Sigmoid colon (tissue), 4 donors: ENCODE measurements around the gene NR2C1.

Experiments used
- CTCF ChIP-seq, 4 experiments: fragments of 450-650 bp in 3 of 4; fragments of 200-600 bp in 1 of 4; IDR thresholded peaks; one replicate each; pipeline ENCODE4 v1.5.1; 2016 to 2019; ENCODE audit warnings: antibody characterized with exemption in 4 of 4, mild to moderate bottlenecking in 3 of 4, moderate library complexity in 2 of 4
- POLR2A ChIP-seq, 2 donors: fragments of 450-650 bp; IDR thresholded peaks; one replicate each; pipeline ENCODE4 v1.6.1; 2016; ENCODE audit warnings: antibody characterized with exemption in 2 of 2, mild to moderate bottlenecking in 2 of 2, moderate library complexity in 2 of 2
- POLR2AphosphoS5 ChIP-seq, 4 donors: sonication (generic); formaldehyde crosslinking; IDR thresholded peaks; one replicate each; pipeline ENCODE4 v1.6.1; 2017; ENCODE audit warnings: antibody characterized with exemption in 4 of 4

- TF ChIP-seq CTCF (IDR thresholded peaks at IDR 0.05) = no peak
- TF ChIP-seq POLR2A (IDR thresholded peaks at IDR 0.05) = no peak
- no peak for TF ChIP-seq POLR2AphosphoS5 (IDR thresholded peaks at IDR 0.05)
These were observed 35.5 kb downstream of the NR2C1 start for GRCh38 chr12:95037906-95038305.
